HepG2 (cell line): ENCODE results near the gene DAB2IP. TPM values are rescaled to one million over a fixed set of nuclear protein-coding genes. Genes with fewer than 3 reads are reported as not detected.

Experiments used
- ATM ChIP-seq: fragments of 450-650 bp; IDR thresholded peaks from 2 replicates; pipeline ENCODE4 v1.7.1; 2017; ENCODE audit warnings: mild to moderate bottlenecking, borderline replicate concordance
- FOSL2 ChIP-seq: sonication (generic); formaldehyde crosslinking; IDR thresholded peaks from 2 replicates; pipeline ENCODE4 v1.4.0; 2020; ENCODE audit warnings: missing genetic modification reagents
- HOXA9 ChIP-seq: sonication (generic); formaldehyde crosslinking; IDR thresholded peaks from 2 replicates; pipeline ENCODE4 v1.8.1; 2022; ENCODE audit warnings: missing genetic modification reagents, mild to moderate bottlenecking, moderate library complexity, borderline replicate concordance
- MTA1 ChIP-seq: sonication (generic); formaldehyde crosslinking; IDR thresholded peaks from 2 replicates; pipeline ENCODE4 v1.4.0; 2020; ENCODE audit warnings: missing genetic modification reagents, mild to moderate bottlenecking, borderline replicate concordance
- MZF1 ChIP-seq: sonication (generic); formaldehyde crosslinking; IDR thresholded peaks from 2 replicates; pipeline ENCODE4 v1.8.1; 2023; ENCODE audit warnings: mild to moderate bottlenecking, missing genetic modification reagents, borderline replicate concordance
- NFKB2 ChIP-seq: sonication (generic); formaldehyde crosslinking; IDR thresholded peaks from 2 replicates; pipeline ENCODE4 v1.4.0; 2020; ENCODE audit warnings: missing genetic modification reagents, borderline replicate concordance
- RXRB ChIP-seq: IDR thresholded peaks from 2 replicates; pipeline ENCODE4 v1.6.1; 2016; ENCODE audit warnings: borderline replicate concordance, missing genetic modification reagents, missing compliant biosample characterization
- SOX13 ChIP-seq, 3 experiments: fragments of 450-650 bp in 1 of 3; sonication (generic) in 1 of 3; formaldehyde crosslinking in 1 of 3; IDR thresholded peaks in 2 of 3; conservative IDR thresholded peaks in 1 of 3; 2 replicates each; pipeline versions ENCODE4 v1.5.0 to v1.6.1; 2016 to 2020; ENCODE audit warnings: antibody characterized with exemption in 1 of 3, mild to moderate bottlenecking in 1 of 3, missing compliant biosample characterization in 1 of 3, missing genetic modification reagents in 1 of 3, moderate library complexity in 1 of 3
- TFDP2 ChIP-seq: sonication (generic); formaldehyde crosslinking; IDR thresholded peaks from 2 replicates; pipeline ENCODE4 v1.4.0; 2020; ENCODE audit warnings: missing genetic modification reagents
- THAP8 ChIP-seq: sonication (generic); formaldehyde crosslinking; IDR thresholded peaks from 2 replicates; pipeline ENCODE4 v1.5.1; 2020; ENCODE audit warnings: missing genetic modification reagents, mild to moderate bottlenecking, borderline replicate concordance
- ZMYM3 ChIP-seq: sonication (generic); formaldehyde crosslinking; IDR thresholded peaks from 2 replicates; pipeline ENCODE4 v1.5.1; 2020; ENCODE audit warnings: mild to moderate bottlenecking, missing genetic modification reagents
- polyA plus RNA-seq, 8 experiments: library from polyadenylated mRNA; depleted of rRNA in 3 of 8; stranded (reverse) in 7 of 8; unstranded in 1 of 8; fragments of >200 nt; fragmentation: Illumina TruSeq in 4 of 8; extraction: Trizol in 4 of 8; gene quantifications; 2 replicates each; pipeline versions ENCODE4 v1.2.1 to v1.2.3, GENCODE V29; 2011 to 2016; ENCODE audit warnings: low read depth in 4 of 8, missing spikeins in 1 of 8, mixed read lengths in 1 of 8; ENCODE audit not compliant: insufficient read depth in 1 of 8
- total RNA-seq, 5 experiments: library from RNA; depleted of rRNA; stranded (reverse); fragments of >200 nt; fragmentation: Illumina TruSeq; extraction: Trizol; gene quantifications; 2 replicates each; pipeline ENCODE4 v1.2.3, GENCODE V29; 2016; ENCODE audit warnings: low read depth in 1 of 5
- TF ChIP-seq, protein P1 (sequence below): IDR thresholded peaks from 2 replicates; pipeline ENCODE4 v1.6.1; 2016
- TF ChIP-seq, protein P2 (sequence below): sonication (generic); formaldehyde crosslinking; IDR thresholded peaks from 2 replicates; pipeline ENCODE4 v1.5.0; 2020; ENCODE audit warnings: mild to moderate bottlenecking, missing genetic modification reagents
- TF ChIP-seq, protein P3 (sequence below): IDR thresholded peaks from 2 replicates; pipeline ENCODE4 v1.6.1; 2012; ENCODE audit warnings: low read length, improper control_type of control experiment
- TF ChIP-seq, protein P4 (sequence below): sonication (generic); formaldehyde crosslinking; IDR thresholded peaks from 2 replicates; pipeline ENCODE4 v1.5.1; 2020; ENCODE audit warnings: missing genetic modification reagents, mild to moderate bottlenecking, borderline replicate concordance

DAB2IP gene
- total and polyA plus RNA-seq, 2 of the 13 experiments (the other 11 are each of a cell fraction or from before 2014, with no cell fraction given), result 25.3 to 37.9 TPM

GRCh38 chr9:121609822-121610637 lies 41.4 kb upstream of the DAB2IP start (continued):
- TF ChIP-seq THAP8 (no peak), MZF1 (CRISPR knock-in tag) (no peak), FOSL2 (CRISPR knock-in tag) (peak; percentile 53), HOXA9 (CRISPR knock-in tag) (no peak), TFDP2 (CRISPR knock-in tag) (no peak), ATM (no peak), RXRB (CRISPR knock-in tag) (no peak), ZMYM3 (CRISPR knock-in tag) (peak; percentile 98), NFKB2 (CRISPR knock-in tag) (no peak), MTA1 (CRISPR knock-in tag) (peak; percentile 67; the same call in 1 of the 2 replicates), SOX13 (IDR thresholded peaks at IDR 0.05) (no peak), SOX13 (CRISPR knock-in tag; conservative IDR thresholded peaks at IDR 0.05 in 1 of 2, IDR thresholded peaks at IDR 0.05 in 1 of 2) (peak in 1 of 2 experiments; percentile 27; a peak in 1 of 4 replicates)
- TF ChIP-seq, protein P1, sequence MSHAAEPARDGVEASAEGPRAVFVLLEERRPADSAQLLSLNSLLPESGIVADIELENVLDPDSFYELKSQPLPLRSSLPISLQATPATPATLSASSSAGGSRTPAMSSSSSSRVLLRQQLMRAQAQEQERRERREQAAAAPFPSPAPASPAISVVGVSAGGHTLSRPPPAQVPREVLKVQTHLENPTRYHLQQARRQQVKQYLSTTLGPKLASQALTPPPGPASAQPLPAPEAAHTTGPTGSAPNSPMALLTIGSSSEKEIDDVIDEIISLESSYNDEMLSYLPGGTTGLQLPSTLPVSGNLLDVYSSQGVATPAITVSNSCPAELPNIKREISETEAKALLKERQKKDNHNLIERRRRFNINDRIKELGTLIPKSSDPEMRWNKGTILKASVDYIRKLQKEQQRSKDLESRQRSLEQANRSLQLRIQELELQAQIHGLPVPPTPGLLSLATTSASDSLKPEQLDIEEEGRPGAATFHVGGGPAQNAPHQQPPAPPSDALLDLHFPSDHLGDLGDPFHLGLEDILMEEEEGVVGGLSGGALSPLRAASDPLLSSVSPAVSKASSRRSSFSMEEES (CRISPR knock-in tag), result no peak
- TF ChIP-seq, protein P2, sequence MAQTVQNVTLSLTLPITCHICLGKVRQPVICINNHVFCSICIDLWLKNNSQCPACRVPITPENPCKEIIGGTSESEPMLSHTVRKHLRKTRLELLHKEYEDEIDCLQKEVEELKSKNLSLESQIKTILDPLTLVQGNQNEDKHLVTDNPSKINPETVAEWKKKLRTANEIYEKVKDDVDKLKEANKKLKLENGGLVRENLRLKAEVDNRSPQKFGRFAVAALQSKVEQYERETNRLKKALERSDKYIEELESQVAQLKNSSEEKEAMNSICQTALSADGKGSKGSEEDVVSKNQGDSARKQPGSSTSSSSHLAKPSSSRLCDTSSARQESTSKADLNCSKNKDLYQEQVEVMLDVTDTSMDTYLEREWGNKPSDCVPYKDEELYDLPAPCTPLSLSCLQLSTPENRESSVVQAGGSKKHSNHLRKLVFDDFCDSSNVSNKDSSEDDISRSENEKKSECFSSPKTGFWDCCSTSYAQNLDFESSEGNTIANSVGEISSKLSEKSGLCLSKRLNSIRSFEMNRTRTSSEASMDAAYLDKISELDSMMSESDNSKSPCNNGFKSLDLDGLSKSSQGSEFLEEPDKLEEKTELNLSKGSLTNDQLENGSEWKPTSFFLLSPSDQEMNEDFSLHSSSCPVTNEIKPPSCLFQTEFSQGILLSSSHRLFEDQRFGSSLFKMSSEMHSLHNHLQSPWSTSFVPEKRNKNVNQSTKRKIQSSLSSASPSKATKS (CRISPR knock-in tag), result no peak
- TF ChIP-seq, protein P3, sequence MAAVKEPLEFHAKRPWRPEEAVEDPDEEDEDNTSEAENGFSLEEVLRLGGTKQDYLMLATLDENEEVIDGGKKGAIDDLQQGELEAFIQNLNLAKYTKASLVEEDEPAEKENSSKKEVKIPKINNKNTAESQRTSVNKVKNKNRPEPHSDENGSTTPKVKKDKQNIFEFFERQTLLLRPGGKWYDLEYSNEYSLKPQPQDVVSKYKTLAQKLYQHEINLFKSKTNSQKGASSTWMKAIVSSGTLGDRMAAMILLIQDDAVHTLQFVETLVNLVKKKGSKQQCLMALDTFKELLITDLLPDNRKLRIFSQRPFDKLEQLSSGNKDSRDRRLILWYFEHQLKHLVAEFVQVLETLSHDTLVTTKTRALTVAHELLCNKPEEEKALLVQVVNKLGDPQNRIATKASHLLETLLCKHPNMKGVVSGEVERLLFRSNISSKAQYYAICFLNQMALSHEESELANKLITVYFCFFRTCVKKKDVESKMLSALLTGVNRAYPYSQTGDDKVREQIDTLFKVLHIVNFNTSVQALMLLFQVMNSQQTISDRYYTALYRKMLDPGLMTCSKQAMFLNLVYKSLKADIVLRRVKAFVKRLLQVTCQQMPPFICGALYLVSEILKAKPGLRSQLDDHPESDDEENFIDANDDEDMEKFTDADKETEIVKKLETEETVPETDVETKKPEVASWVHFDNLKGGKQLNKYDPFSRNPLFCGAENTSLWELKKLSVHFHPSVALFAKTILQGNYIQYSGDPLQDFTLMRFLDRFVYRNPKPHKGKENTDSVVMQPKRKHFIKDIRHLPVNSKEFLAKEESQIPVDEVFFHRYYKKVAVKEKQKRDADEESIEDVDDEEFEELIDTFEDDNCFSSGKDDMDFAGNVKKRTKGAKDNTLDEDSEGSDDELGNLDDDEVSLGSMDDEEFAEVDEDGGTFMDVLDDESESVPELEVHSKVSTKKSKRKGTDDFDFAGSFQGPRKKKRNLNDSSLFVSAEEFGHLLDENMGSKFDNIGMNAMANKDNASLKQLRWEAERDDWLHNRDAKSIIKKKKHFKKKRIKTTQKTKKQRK, result no peak
- TF ChIP-seq, protein P4, sequence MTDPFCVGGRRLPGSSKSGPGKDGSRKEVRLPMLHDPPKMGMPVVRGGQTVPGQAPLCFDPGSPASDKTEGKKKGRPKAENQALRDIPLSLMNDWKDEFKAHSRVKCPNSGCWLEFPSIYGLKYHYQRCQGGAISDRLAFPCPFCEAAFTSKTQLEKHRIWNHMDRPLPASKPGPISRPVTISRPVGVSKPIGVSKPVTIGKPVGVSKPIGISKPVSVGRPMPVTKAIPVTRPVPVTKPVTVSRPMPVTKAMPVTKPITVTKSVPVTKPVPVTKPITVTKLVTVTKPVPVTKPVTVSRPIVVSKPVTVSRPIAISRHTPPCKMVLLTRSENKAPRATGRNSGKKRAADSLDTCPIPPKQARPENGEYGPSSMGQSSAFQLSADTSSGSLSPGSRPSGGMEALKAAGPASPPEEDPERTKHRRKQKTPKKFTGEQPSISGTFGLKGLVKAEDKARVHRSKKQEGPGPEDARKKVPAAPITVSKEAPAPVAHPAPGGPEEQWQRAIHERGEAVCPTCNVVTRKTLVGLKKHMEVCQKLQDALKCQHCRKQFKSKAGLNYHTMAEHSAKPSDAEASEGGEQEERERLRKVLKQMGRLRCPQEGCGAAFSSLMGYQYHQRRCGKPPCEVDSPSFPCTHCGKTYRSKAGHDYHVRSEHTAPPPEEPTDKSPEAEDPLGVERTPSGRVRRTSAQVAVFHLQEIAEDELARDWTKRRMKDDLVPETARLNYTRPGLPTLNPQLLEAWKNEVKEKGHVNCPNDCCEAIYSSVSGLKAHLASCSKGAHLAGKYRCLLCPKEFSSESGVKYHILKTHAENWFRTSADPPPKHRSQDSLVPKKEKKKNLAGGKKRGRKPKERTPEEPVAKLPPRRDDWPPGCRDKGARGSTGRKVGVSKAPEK (CRISPR knock-in tag), result no peak
